GM12878 (cell line): ENCODE measurements around the gene ADAM10. TPM values are rescaled to one million over a fixed set of nuclear protein-coding genes. Genes with fewer than 3 reads are reported as not detected.

Experiments used
- ATAC-seq: fragments of 200-7000 bp; cut with Tn5 transposase; 3 replicates; pipeline ENCODE4 v1.9.1; 2020; ENCODE audit warnings: mild to moderate bottlenecking, moderate library complexity
- BruUV-seq: library from RNA; stranded (reverse); fragments of 400-500 nt; replicated peaks from 2 replicates; lab custom pipeline; 2021; lab: Mats Ljungman, UMichigan
- CTCF ChIA-PET: fragments of 300-600 bp; sonication (Branson Sonifier 250); formaldehyde crosslinking; extraction: SDS; loops from one replicate; lab custom pipeline; 2021; ENCODE audit warnings: inconsistent platforms; lab: Yijun Ruan, JAX
- POLR2A ChIA-PET: fragments of 350-600 bp; formaldehyde crosslinking; extraction: SDS; loops from one replicate; lab custom pipeline; 2021; ENCODE audit warnings: inconsistent platforms; lab: Charles Lee
- RAD21 ChIA-PET: fragments of 300-600 bp; sonication (Branson Sonifier 250); formaldehyde crosslinking; loops from one replicate; lab custom pipeline; 2023; ENCODE audit warnings: antibody characterized with exemption; ENCODE audit not compliant: unreplicated experiment; lab: Charles Lee
- SMC1A ChIA-PET: fragments of 300-600 bp; sonication (Branson Sonifier 250); formaldehyde crosslinking; loops from one replicate; lab custom pipeline; 2023; ENCODE audit not compliant: unreplicated experiment, uncharacterized antibody; lab: Charles Lee
- DNase-seq: peaks from one replicate; pipeline ENCODE4 v3.0.0-alpha.2; 2011; ENCODE audit warnings: low read depth, low spot score
- FAIRE-seq: peaks from 3 replicates; lab custom pipeline; 2011; peaks lifted over from hg19 to GRCh38; lab: Jason Lieb, UNC
- H2AFZ ChIP-seq: 2 replicates; pipeline ENCODE4 v1.6.0; 2011; ENCODE audit warnings: low read depth, low read length, control low read depth; ENCODE audit not compliant: control insufficient read depth
- H3K27ac ChIP-seq: 2 replicates; pipeline ENCODE4 v1.5.1; 2011; ENCODE audit warnings: control low read depth; ENCODE audit not compliant: control insufficient read depth, insufficient read depth
- H3K27me3 ChIP-seq, 2 experiments: replicated peaks in 1 of 2; 2 replicates each; pipeline versions ENCODE4 v1.6.0 to v1.6.1; 2011; ENCODE audit warnings: low read length in 1 of 2; ENCODE audit not compliant: control insufficient read depth in 2 of 2, insufficient read depth in 2 of 2
- H3K36me3 ChIP-seq, 2 experiments: 2 replicates each; pipeline ENCODE4 v1.5.1; 2011; ENCODE audit warnings: low read length in 1 of 2; ENCODE audit not compliant: control insufficient read depth in 2 of 2, insufficient read depth in 2 of 2
- H3K4me1 ChIP-seq: 2 replicates; pipeline ENCODE4 v1.6.1; 2011; ENCODE audit warnings: mild to moderate bottlenecking, low read length, moderate library complexity, mixed read lengths; ENCODE audit not compliant: control insufficient read depth, insufficient read depth
- H3K4me2 ChIP-seq: 2 replicates; pipeline ENCODE4 v1.6.0; 2011; ENCODE audit warnings: control low read depth; ENCODE audit not compliant: control insufficient read depth, insufficient read depth
- H3K4me3 ChIP-seq: fragments of 200-600 bp; sonication (generic); 2 replicates; pipeline ENCODE4 v1.5.1; 2016
- H3K79me2 ChIP-seq: 2 replicates; pipeline ENCODE4 v1.6.0; 2011; ENCODE audit warnings: low read length; ENCODE audit not compliant: control insufficient read depth, insufficient read depth
- H3K9ac ChIP-seq: 2 replicates; pipeline ENCODE4 v1.8.0; 2011; ENCODE audit warnings: low read length, control low read depth, mixed read lengths; ENCODE audit not compliant: control insufficient read depth, insufficient read depth
- H3K9me3 ChIP-seq: replicated peaks from 3 replicates; pipeline ENCODE4 v1.5.1; 2011; ENCODE audit warnings: mild to moderate bottlenecking, low read length; ENCODE audit not compliant: control insufficient read depth, insufficient read depth
- H4K20me1 ChIP-seq: 2 replicates; pipeline ENCODE4 v1.6.0; 2011; ENCODE audit not compliant: control insufficient read depth, insufficient read depth
- BHLHE40 ChIP-seq, 2 experiments: fragments of 450-650 bp in 1 of 2; IDR thresholded peaks; 2 replicates each; pipeline ENCODE4 v1.6.1; 2011 to 2017; ENCODE audit warnings: low read depth in 2 of 2, borderline replicate concordance in 1 of 2, improper control_type of control experiment in 1 of 2, low read length in 1 of 2, mild to moderate bottlenecking in 1 of 2
- IKZF1 ChIP-seq: fragments of 450-650 bp; conservative IDR thresholded peaks from 2 replicates; pipeline ENCODE4 v1.6.1; 2017; ENCODE audit warnings: antibody characterized with exemption, mild to moderate bottlenecking
- IKZF2 ChIP-seq, 2 experiments: fragments of 450-650 bp; IDR thresholded peaks; 2 replicates each; pipeline ENCODE4 v1.6.1; 2017; ENCODE audit warnings: mild to moderate bottlenecking in 2 of 2, moderate library complexity in 2 of 2
- NRF1 ChIP-seq: conservative IDR thresholded peaks from 2 replicates; pipeline ENCODE4 v1.6.1; 2011; ENCODE audit warnings: mild to moderate bottlenecking, low read depth, low read length, improper control_type of control experiment
- PML ChIP-seq: IDR thresholded peaks from 2 replicates; pipeline ENCODE4 v1.6.1; 2012; ENCODE audit warnings: low read length, inconsistent platforms
- TAF1 ChIP-seq: IDR thresholded peaks from 2 replicates; pipeline ENCODE4 v1.6.1; 2011; ENCODE audit warnings: mild to moderate bottlenecking, low read depth, low read length, borderline replicate concordance
- TARDBP ChIP-seq: IDR thresholded peaks from 2 replicates; pipeline ENCODE4 v1.6.1; 2016; ENCODE audit warnings: borderline replicate concordance
- WGBS: methylation state at CpG from one replicate; pipeline ENCODE4 v1.1.6; 2016; ENCODE audit warnings: low lambda C conversion rate; ENCODE audit not compliant: insufficient replicate concordance, insufficient coverage; ENCODE audit errors: missing lambda C conversion rate; 5-methylcytosine and 5-hydroxymethylcytosine counted together
- in situ Hi-C: fragments of 300-500 bp; cut with MboI; formaldehyde crosslinking; loops from 9 replicates; pipeline ENCODE4 v1.14.3; 2018; ENCODE audit warnings: mixed read lengths
- intact Hi-C: fragments of 100-400 bp; cut with micrococcal nuclease; formaldehyde crosslinking; loops from one replicate; pipeline ENCODE4 v1.14.2; 2022; ENCODE audit not compliant: unreplicated experiment
- polyA plus RNA-seq, 11 experiments: library from polyadenylated mRNA; depleted of rRNA in 4 of 11; unstranded in 6 of 11; stranded (reverse) in 5 of 11; fragments of >200 nt; fragmentation: Nextera tagmentation in 4 of 11; fragmentation: Illumina TruSeq in 1 of 11; extraction: Ambion mirVana in 4 of 11; extraction: Trizol in 1 of 11; gene quantifications; 1 replicate in 1 of 11; 2 replicates in 10 of 11; pipeline versions ENCODE4 v1.2.1 to v1.2.3, GENCODE V29; 2011 to 2016; ENCODE audit warnings: inconsistent platforms in 2 of 11, missing spikeins in 2 of 11, low read depth in 1 of 11
- total RNA-seq, 4 experiments: library from RNA; depleted of rRNA in 3 of 4; stranded (reverse); fragments of >200 nt in 3 of 4; fragmentation: Illumina TruSeq in 1 of 4; extraction: Trizol in 1 of 4; gene quantifications; 2 replicates each; pipeline versions ENCODE4 v1.2.1 to v1.2.3, GENCODE V29; 2013 to 2021
- TF ChIP-seq, protein P1 (sequence below): IDR thresholded peaks from 2 replicates; pipeline ENCODE4 v1.6.1; 2012; ENCODE audit warnings: low read depth, low read length, improper control_type of control experiment
- TF ChIP-seq, protein P2 (sequence below): fragments of 450-650 bp; IDR thresholded peaks from 2 replicates; pipeline ENCODE4 v1.6.1; 2017; ENCODE audit warnings: mild to moderate bottlenecking

ADAM10 gene
- total and polyA plus RNA-seq, 10 of the 15 experiments (the other 5 are each of a cell fraction or from before 2014, with no cell fraction given): 10.0 to 88.9 (median 51.7) TPM

DNA sequence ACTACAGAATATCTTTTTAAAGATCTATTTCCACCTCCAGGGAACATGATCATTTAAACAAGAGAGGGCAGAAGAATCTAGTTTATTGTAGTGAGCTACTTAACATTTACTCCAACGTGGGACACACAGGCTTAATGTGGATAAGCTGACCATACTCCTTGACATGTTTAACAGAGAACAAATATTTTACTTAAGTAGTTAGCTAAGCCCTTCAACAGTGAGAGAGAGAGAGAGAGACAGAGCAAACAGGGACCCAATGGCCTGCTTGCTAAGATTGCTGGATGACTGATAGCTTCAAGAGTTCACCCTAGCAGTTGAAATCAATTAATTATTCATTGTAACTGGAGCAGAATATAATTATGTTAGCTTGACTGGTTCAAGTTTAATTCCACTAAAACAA lies 158.6 kb downstream of the ADAM10 start:
- no peak overlapping the region for H3K27ac ChIP-seq
- no peaks in the 10 kb centered on the region for H3K36me3 ChIP-seq
- WGBS: 54% methylated on average over 1 of the region's 1 CpG
- ChIA-PET RAD21 (no interaction called here), POLR2A (interaction anchor here (0.6 to 1.1 kb wide), 2 partner anchors 12 to 210 kb away, joined by 3 to 4 read pairs; no protein-coding TSS in a partner anchor), SMC1A (interaction anchor here (0.7 to 1.5 kb wide), 6 partner anchors 32 to 276 kb away, joined by 3 to 4 read pairs (median 3); partner anchors contain the start of gene MINDY2), CTCF (interaction anchor here (0.6 kb wide), 1 partner anchor 132 kb away, joined by 3 read pairs; no protein-coding TSS in a partner anchor)
- no peak overlapping the region for H2AFZ ChIP-seq
- DNase-seq (no peak), FAIRE-seq (no peak), ATAC-seq (no peak)
- intact Hi-C loops: no loop called here
- no peak overlapping the region for H3K4me3 ChIP-seq
- TF ChIP-seq IKZF2 (IDR thresholded peaks at IDR 0.05) (no peak), BHLHE40 (IDR thresholded peaks at IDR 0.05; ENCODE audit: borderline replicate concordance in 1 of 2, low read depth in 2 of 2, low read length in 1 of 2) (no peak), TAF1 (no peak), TARDBP (no peak), NRF1 (no peak)
- TF ChIP-seq, protein P1, sequence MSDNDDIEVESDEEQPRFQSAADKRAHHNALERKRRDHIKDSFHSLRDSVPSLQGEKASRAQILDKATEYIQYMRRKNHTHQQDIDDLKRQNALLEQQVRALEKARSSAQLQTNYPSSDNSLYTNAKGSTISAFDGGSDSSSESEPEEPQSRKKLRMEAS: no peak
- no TSS peak for BruUV-seq
- H3K79me2 ChIP-seq: no peaks in the 10 kb centered on the region
- H3K9ac ChIP-seq: no peak overlapping the region
- in situ Hi-C loops: no loop called here
- H3K4me1 ChIP-seq: peaks cover 28% of the 10 kb centered on the region
- no peaks in the 10 kb centered on the region for H4K20me1 ChIP-seq
- no peaks in the 10 kb centered on the region for H3K27me3 ChIP-seq
- no peak overlapping the region for H3K4me2 ChIP-seq
- H3K9me3 ChIP-seq: no peaks in the 10 kb centered on the region

DNA sequence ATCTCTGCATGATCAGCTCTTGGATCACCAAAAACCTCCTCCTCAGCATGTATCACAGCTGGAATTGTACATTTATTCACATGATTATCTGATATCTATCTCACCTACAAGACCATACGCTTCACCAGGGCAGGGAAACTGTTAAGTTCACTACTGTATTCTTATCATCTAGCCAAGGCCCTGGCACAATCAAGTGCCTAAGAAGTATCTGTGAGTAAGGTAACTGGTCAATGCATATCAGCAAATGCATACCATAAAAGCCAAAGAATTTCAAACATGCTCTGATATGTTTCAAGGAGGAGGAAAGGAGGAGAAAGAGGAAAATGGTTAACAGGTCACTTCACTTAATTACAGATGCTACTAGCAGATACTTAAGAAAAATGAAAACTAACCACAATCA lies 159.3 kb downstream of the ADAM10 start:
- no TSS peak for BruUV-seq
- Histone ChIP-seq H3K27ac (no peak overlapping the region), H4K20me1 (no peaks in the 10 kb centered on the region), H3K9me3 (no peaks in the 10 kb centered on the region), H3K4me3 (no peak overlapping the region), H3K4me2 (no peak overlapping the region), H3K36me3 (no peaks in the 10 kb centered on the region), H3K9ac (no peak overlapping the region), H3K27me3 (no peaks in the 10 kb centered on the region), H3K4me1 (peaks cover 30% of the 10 kb centered on the region), H3K79me2 (no peaks in the 10 kb centered on the region), H2AFZ (no peak overlapping the region)
- DNase-seq: no peak
- no peak for ATAC-seq
- 100% methylated on average over 1 of the region's 1 CpG for WGBS
- POLR2A ChIA-PET: interaction anchor here (1.1 kb wide), 1 partner anchor 210 kb away, joined by 3 read pairs; no protein-coding TSS in a partner anchor
- RAD21 ChIA-PET: no interaction called here
- CTCF ChIA-PET: interaction anchor here (1.2 kb wide), 1 partner anchor 85 kb away, joined by 3 read pairs; no protein-coding TSS in a partner anchor
- TF ChIP-seq PML (no peak), IKZF1 (no peak)
- TF ChIP-seq, protein P2, sequence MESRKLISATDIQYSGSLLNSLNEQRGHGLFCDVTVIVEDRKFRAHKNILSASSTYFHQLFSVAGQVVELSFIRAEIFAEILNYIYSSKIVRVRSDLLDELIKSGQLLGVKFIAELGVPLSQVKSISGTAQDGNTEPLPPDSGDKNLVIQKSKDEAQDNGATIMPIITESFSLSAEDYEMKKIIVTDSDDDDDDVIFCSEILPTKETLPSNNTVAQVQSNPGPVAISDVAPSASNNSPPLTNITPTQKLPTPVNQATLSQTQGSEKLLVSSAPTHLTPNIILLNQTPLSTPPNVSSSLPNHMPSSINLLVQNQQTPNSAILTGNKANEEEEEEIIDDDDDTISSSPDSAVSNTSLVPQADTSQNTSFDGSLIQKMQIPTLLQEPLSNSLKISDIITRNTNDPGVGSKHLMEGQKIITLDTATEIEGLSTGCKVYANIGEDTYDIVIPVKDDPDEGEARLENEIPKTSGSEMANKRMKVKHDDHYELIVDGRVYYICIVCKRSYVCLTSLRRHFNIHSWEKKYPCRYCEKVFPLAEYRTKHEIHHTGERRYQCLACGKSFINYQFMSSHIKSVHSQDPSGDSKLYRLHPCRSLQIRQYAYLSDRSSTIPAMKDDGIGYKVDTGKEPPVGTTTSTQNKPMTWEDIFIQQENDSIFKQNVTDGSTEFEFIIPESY: no peak
- in situ Hi-C loops: no loop called here
- intact Hi-C loops: no loop called here
- SMC1A ChIA-PET: interaction anchor here (0.7 to 1.5 kb wide), 3 partner anchors 49 to 97 kb away, joined by 3 to 4 read pairs (median 3); no protein-coding TSS in a partner anchor
- no peak for FAIRE-seq
